Fibroblast of pulmonary artery (primary cell): ENCODE measurements around the gene VTI1A.
A peak's percentile ranks its signal among the peaks of the same experiment; 100 is the strongest.

Experiments
- DNase-seq: peaks from one replicate; pipeline ENCODE4 v3.0.0-alpha.2; 2010; ENCODE audit warnings: low read depth
- H3K4me3 ChIP-seq: replicated peaks from 2 replicates; pipeline ENCODE4 v1.5.1; 2011; ENCODE audit warnings: low read depth, mild to moderate bottlenecking, control low read depth, low read length, moderate library complexity
- TF ChIP-seq, protein P1 (sequence below): IDR thresholded peaks from 2 replicates; pipeline ENCODE4 v1.5.1; 2011; ENCODE audit warnings: mild to moderate bottlenecking, control low read depth, low read length, inconsistent platforms; ENCODE audit errors: missing control alignments

Gene VTI1A

DNA sequence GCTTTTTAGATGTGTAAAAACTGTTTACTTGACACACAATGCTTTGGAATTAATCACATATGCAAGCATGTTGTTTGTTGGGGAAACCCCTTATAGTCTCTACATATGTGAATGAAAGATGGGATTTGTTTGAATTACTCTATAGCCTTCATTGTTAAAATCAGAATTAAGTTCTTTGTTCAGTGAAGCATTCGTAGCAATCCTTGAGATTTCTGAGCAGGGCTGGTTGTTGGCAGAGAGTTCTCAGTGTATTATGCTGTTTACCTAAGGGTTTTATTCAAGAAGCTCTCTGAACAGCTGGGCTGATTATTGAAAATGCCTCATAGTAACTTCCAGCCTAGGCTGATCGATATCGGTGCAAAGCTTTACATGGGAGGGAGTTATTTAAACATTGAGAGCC lies 190.9 kb downstream of the VTI1A start:
- H3K4me3 ChIP-seq = no peak overlapping the region
- DNase-seq = no peak
- TF ChIP-seq, protein P1, sequence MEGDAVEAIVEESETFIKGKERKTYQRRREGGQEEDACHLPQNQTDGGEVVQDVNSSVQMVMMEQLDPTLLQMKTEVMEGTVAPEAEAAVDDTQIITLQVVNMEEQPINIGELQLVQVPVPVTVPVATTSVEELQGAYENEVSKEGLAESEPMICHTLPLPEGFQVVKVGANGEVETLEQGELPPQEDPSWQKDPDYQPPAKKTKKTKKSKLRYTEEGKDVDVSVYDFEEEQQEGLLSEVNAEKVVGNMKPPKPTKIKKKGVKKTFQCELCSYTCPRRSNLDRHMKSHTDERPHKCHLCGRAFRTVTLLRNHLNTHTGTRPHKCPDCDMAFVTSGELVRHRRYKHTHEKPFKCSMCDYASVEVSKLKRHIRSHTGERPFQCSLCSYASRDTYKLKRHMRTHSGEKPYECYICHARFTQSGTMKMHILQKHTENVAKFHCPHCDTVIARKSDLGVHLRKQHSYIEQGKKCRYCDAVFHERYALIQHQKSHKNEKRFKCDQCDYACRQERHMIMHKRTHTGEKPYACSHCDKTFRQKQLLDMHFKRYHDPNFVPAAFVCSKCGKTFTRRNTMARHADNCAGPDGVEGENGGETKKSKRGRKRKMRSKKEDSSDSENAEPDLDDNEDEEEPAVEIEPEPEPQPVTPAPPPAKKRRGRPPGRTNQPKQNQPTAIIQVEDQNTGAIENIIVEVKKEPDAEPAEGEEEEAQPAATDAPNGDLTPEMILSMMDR = no peak

DNA sequence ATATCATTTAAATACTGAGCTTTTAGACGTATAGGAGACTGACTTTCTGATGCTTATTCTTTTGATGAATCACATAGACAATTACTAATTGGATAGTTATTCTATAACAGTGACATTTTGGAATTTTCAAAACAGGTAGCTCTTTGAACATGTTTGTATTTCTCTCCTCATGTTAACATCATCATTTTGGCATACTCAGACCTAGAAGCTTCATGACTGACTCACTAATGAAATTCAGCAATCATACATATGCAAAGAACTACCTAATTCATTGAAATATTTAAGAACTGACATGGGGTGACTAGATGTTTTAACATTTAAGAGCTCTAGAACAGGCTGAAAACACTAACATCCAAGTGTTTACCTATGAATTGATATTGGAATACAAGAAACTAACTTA lies 192.3 kb downstream of the VTI1A start:
- no peak overlapping the region for H3K4me3 ChIP-seq
- TF ChIP-seq, protein P1 = no peak
- DNase-seq = no peak

DNA sequence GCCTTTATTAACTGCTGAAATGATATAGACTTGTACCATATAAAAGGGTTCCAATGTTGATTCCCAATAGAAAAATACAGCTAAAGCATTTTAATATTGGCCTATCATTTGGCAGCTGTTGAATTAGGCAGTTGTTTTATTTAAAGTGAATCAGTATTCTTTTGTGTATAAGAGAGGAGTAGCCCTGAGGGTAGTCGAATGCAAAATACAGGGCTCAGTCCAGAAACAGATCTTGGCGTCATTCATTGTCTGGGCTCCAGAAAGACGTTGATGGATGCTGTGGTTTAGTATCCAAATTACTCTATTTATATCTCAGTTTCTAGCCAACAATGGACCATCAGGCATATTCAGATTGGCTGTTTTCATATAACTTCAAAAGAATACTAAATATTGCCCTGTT lies 193.6 kb downstream of the VTI1A start:
- TF ChIP-seq, protein P1 = no peak
- DNase-seq = no peak
- no peak overlapping the region for H3K4me3 ChIP-seq

DNA sequence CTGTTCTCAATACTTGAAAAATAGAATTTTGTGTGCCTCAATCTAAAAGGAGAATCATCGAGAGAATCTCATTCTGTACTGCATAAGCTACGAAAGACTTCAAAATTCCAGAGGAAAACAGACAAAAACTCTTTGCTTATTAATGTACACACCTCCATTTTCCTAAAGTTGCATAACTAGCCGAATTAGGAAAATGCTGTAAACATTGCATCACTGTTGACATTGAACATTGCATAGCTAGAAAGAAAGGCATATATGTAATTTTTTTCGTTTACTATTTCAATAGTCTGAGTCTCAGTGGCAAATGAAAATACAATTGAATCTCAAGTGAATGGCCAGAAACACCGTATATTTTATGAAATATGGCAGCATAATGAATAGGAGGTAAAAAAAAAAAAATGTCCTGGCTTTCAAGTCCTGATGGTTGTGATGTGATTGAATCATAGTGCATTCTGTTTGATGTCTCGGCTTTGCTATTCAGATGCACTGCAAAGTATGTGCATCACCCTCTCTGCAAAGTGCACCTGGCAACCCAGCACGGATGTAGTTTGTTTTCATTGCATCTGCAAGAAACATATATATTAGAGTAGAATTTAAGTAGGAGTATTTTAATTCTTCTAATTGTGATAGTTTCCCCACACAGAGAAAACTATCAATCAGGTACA lies 196.7 kb downstream of the VTI1A start:
- no peak for DNase-seq
- H3K4me3 ChIP-seq = no peak overlapping the region
- TF ChIP-seq, protein P1 = no peak

DNA sequence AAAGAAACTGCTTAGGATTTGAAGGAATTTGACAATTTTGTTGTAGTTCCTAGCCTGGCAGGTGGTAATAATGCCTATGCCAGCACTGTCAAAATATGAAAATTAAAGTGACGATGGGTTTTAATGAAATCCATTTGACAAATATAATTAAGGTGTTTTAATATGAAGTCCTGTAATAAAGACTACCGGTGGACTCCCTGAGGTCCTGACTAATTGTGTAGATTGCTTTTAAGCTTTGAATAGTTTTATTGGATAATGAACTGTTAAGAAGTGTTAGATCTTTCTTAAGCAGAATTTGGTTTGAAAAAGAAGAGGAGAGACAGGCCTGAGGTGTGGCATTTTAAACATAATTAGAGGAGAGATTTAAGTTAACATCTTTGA lies 197.2 kb downstream of the VTI1A start:
- DNase-seq = no peak
- TF ChIP-seq, protein P1 = no peak
- H3K4me3 ChIP-seq = no peak overlapping the region

DNA sequence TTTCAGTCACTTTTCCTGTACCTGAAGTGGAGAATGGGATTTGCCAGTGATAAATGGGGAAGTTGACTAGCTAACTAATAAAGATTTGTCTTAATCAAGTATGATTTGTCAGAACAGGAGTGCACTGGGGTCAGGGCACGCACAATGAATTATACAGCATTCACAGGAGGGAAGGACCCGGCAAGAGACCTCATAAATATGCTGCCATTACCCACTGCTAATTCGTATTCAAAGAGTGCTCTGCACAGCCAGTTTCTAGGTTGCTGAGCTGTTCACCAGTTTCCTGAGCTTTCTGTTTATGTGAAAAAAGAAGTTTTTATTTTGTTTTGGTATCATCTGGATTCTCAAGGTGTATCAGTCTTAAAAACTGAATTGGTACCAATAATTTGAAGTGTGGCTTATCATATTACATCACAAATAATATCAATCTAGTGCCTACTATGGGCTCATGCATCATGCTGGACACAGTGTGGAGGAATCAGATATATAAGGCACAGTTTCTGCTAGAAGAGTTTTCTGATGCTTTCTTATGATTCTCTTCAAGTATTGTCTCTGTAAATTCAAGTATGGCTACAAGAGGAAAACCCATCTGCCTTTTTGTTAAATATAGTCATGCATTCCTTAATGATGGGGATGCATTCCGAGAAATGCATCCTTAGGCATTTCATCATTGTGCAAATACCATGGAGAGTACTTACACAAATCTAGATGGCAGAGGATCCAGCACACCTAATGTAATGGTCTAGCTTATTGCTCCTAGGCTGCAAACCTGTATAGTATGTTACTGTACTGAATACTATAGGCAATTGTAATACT lies 202.2 kb downstream of the VTI1A start:
- TF ChIP-seq, protein P1 = no peak
- no peak overlapping the region for H3K4me3 ChIP-seq
- peak; percentile 40 for DNase-seq
